ENCODE data around the gene DGCR8.
A peak's percentile ranks its signal among the peaks of the same experiment; 100 is the strongest.

Gene DGCR8

GRCh38 chr22:20139391-20140106 is 59.5 kb downstream of the DGCR8 start:
- DNase-seq, result no peak

- DNase-seq, result no peak
Observed at GRCh38 chr22:20140107-20140445, 60.0 kb downstream of the DGCR8 start.

DNA sequence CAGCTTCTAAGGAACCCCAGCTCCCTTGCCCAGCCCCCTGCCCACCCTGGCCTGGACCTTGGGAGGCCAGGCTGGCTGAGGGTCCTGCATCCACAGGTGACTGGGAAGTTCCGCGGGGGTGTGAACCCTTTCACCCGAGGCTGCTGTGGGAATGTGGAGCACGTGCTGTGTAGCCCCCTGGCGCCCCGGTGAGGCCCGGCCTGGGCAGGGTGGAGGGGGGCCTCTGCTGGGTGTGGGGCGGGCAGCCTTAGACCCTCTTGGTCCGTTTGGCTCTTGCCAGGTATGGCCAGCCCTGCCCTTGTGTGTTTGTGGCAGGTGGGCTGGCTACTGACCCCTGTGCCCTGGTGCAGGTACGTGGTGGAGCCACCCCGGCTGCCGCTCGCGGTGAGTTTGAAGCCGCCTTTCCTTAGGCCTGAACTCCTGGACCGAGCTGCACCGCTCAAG is 60.5 kb downstream of the DGCR8 start:
- DNase-seq, result no peak

GRCh38 chr22:20141186-20142077 is 61.4 kb downstream of the DGCR8 start:
- peak; percentile 74 for DNase-seq

DNA sequence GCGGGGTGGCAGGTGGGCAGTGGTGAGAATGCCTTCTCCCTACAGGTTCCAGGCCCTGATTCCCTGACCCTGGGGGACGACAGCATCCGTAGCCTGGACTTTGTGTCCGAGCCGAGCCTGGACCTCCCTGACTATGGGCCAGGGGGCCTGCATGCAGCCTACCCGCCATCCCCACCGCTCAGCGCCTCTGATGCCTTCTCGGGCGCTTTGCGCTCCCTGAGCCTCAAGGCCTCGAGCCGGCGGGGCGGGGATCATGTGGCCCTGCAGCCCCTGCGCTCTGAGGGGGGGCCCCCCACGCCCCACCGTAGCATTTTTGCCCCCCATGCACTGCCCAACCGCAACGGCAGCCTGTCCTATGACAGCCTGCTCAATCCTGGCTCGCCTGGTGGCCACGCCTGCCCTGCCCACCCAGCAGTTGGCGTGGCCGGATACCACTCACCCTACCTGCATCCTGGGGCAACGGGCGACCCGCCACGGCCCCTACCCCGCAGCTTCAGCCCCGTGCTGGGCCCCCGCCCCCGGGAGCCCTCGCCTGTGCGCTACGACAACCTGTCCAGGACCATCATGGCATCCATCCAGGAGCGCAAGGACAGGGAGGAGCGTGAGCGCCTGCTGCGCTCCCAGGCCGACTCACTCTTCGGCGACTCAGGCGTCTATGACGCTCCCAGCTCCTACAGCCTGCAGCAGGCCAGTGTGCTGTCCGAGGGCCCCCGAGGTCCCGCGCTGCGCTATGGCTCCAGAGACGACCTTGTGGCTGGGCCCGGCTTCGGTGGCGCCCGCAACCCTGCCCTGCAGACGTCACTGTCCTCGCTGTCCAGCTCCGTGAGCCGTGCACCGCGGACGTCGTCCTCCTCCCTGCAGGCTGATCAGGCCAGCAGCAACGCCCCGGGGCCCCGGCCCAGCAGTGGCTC is 62.9 kb downstream of the DGCR8 start:
- no peak for DNase-seq

- DNase-seq, result no peak
Observed at GRCh38 chr22:20143883-20144665, 64.0 kb downstream of the DGCR8 start.

- DNase-seq, result no peak
Observed at GRCh38 chr22:20145206-20145831, 65.3 kb downstream of the DGCR8 start.

GRCh38 chr22:20145832-20146223 is 65.8 kb downstream of the DGCR8 start:
- DNase-seq, result no peak

- no peak for DNase-seq
Observed at GRCh38 chr22:20146777-20147176, 66.7 kb downstream of the DGCR8 start.

- no peak for DNase-seq
Observed at GRCh38 chr22:20147237-20147988, 67.4 kb downstream of the DGCR8 start.

DNA sequence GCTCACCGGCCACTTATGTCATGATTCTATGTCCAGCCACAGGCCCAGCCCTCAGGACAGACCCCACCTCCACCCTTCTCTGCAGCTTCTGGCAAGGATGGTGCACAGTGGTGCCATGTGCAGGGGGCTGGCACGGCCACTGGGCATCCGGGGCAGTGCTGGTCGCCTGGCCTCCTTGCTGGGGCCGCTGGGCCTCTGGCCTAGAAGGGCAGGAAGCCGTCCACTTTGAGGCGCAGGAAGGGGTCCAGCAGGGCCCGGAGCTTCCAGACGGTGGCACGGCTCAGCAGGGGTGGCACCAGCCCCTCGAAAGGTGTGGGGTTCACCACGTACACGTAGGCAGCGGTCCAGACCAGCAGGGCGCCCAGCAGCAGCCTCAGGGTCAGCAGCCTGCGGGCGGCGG is 68.4 kb downstream of the DGCR8 start:
- DNase-seq, result no peak

- DNase-seq, result no peak
Observed at GRCh38 chr22:20149257-20150250, 69.5 kb downstream of the DGCR8 start.

DNA sequence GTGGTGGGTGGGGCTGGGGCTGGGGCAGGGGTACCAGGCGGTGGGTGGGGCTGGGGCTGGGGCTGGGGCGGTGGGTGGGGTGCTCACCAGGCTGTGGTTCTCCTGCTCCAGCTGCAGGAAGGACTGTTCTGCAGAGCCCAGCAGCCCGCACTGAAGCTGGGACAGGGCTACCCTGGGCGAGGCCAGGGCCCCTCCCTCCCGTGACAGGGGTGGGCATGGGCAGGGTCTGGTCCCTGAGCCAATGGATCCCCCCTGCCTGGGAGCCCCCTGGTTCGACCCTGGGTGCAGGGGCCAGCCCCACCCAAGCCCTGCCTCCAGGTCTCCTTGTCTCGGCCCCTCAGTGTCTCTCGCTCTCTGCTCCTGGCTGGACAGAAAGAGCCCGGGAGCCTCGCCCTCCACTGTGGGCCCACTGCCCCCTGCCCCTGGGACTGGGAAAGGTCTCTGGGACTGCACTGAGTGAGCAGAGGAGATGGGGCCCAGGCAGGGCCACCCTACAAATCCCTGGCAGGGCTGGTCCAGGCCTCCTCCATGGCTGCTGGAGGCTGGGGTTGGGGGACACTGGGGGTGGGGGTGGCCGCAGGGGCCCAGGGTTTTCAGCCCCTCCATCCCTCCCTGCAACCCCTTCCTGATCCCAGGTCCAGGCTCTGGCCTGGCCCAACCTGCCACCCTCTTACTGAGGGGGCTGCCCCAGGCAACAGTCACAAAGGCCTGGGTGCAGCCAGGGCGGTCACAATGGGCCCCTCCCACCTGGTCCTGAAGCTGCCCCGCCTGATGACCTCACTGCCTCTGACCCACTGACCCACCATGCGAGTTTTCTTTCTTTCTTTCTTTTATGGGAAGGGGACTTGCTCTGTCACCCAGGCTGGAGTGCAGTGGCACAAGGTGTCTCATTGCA is 70.6 kb downstream of the DGCR8 start, which contains the start of gene CCDC188:
TSS of gene CCDC188 (minus strand) at position 675 of the 895 bp plus-strand sequence. CDS start at position 606, 69 bp downstream.
- DNase-seq, result no peak

DNA sequence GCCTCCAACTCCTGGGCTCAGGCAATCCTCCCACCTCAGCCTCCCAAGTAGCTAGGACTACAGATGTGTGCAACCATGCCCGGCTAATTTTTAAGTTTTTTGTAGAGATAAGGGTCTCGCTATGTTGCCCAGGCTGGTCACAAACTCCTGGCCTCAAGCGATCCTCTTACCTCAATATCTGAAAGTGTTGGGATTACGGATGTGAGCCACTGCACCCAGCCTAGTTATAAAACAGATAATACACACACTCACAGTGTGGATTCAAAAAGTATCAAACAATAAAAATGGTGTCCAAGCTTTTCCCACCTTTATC is 71.2 kb downstream of the DGCR8 start:
- no peak for DNase-seq

GRCh38 chr22:20152464-20152890 is 72.4 kb downstream of the DGCR8 start:
- DNase-seq, result no peak

DNA sequence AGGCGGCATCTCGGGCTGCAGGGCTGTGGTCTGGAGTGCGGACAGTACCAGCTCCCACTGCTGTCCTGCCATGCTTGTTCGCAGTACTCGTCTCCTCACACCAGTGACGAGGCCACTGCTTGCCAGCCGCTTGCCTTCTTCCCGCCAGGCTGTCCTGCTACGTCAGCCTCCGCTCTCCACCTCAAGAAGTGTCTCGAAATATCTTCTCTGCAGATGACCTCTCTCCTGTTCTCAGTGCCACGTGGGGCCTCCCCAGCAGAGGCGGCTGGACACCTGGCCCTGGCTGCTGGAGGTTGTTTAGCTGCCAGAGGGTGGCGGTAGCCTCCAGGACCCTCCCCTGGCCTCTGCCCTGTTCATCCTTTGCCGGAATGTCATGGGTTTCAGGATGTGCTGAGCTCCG is 73.9 kb downstream of the DGCR8 start:
- DNase-seq, result no peak

DNA sequence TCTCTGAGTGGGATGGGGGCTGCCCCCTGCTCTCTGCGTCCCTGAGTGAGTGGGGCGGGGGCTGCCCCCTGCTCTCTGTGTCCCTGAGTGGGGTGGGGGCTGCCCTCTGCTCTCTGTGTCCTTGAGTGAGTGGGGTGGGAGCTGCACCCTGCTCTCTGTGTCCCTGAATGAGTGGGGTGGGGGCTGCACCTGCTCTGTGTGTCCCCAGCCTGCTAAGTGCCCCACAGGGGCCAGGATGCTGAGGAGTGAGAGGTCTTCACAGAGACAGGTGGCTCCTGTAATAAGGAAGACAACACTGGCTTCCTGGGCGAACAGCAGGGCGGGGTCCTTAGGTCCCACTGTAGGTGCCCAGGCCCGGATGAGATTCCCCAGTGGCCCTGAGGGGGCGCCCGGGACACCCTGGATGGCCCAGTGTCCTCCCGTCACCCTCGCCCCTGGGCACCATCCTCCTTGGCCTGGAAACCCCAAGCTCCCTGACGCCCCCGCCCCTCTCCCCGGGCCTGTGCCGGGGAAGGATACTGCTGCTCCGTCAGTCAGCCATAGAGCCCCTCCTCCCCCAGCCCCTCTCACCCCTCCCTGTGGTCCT is 74.7 kb downstream of the DGCR8 start:
- no peak for DNase-seq
